H9 (cell line): Measurements from ENCODE around the gene OPTC. TPM values are rescaled to one million over a fixed set of nuclear protein-coding genes. Genes with fewer than 3 reads are reported as not detected.

Experiments
- DNase-seq: peaks from one replicate; pipeline ENCODE4 v3.0.0-alpha.2; 2017
- H2AFZ ChIP-seq: one replicate; pipeline ENCODE4 v1.6.1; 2013; ENCODE audit warnings: mild to moderate bottlenecking, low read length, control low read depth, moderate library complexity
- H2AK5ac ChIP-seq: 2 replicates; pipeline ENCODE4 v1.6.1; 2013; ENCODE audit warnings: low read length, control low read depth, mixed read lengths; ENCODE audit not compliant: insufficient read length
- H2BK120ac ChIP-seq: one replicate; pipeline ENCODE4 v1.6.1; 2013; ENCODE audit warnings: low read depth, mild to moderate bottlenecking, low read length, control low read depth, inconsistent platforms; ENCODE audit not compliant: poor library complexity, severe bottlenecking
- H2BK12ac ChIP-seq: 2 replicates; pipeline ENCODE4 v1.6.1; 2013; ENCODE audit warnings: low read length, control low read depth, mixed read lengths, low read depth; ENCODE audit not compliant: insufficient read length
- H2BK15ac ChIP-seq: 2 replicates; pipeline ENCODE4 v1.6.1; 2013; ENCODE audit warnings: low read depth, low read length, control low read depth
- H2BK20ac ChIP-seq: one replicate; pipeline ENCODE4 v1.6.1; 2013; ENCODE audit warnings: low read depth, mild to moderate bottlenecking, low read length, control low read depth, inconsistent platforms; ENCODE audit not compliant: poor library complexity, severe bottlenecking
- H2BK5ac ChIP-seq: 2 replicates; pipeline ENCODE4 v1.6.1; 2013; ENCODE audit warnings: low read length, control low read depth, mixed read lengths; ENCODE audit not compliant: insufficient read length
- H3K14ac ChIP-seq: 2 replicates; pipeline ENCODE4 v1.6.1; 2013; ENCODE audit warnings: low read length, control low read depth; ENCODE audit not compliant: insufficient read depth
- H3K18ac ChIP-seq: 2 replicates; pipeline ENCODE4 v1.6.1; 2013; ENCODE audit warnings: low read depth, mild to moderate bottlenecking, mixed read lengths, low read length, control low read depth; ENCODE audit not compliant: insufficient read length
- H3K23ac ChIP-seq: 2 replicates; pipeline ENCODE4 v1.6.1; 2013; ENCODE audit warnings: low read length, control low read depth, mixed read lengths, low read depth; ENCODE audit not compliant: insufficient read length
- H3K23me2 ChIP-seq: 2 replicates; pipeline ENCODE4 v1.6.1; 2013; ENCODE audit warnings: low read depth, mild to moderate bottlenecking, mixed read lengths, low read length, control low read depth; ENCODE audit not compliant: insufficient read length, poor library complexity, severe bottlenecking
- H3K27ac ChIP-seq: 2 replicates; pipeline ENCODE4 v1.5.1; 2013; ENCODE audit warnings: low read length, control low read depth, mixed read lengths, low read depth; ENCODE audit not compliant: insufficient read length
- H3K27me3 ChIP-seq: 2 replicates; pipeline ENCODE4 v1.6.1; 2013; ENCODE audit warnings: low read length, control low read depth, inconsistent platforms; ENCODE audit not compliant: insufficient read depth
- H3K4ac ChIP-seq: 2 replicates; pipeline ENCODE4 v1.6.1; 2013; ENCODE audit warnings: low read depth, mild to moderate bottlenecking, control low read depth, inconsistent platforms, low read length, moderate library complexity
- H3K4me1 ChIP-seq: 2 replicates; pipeline ENCODE4 v1.6.1; 2013; ENCODE audit warnings: low read length, control low read depth, inconsistent platforms; ENCODE audit not compliant: insufficient read depth
- H3K4me2 ChIP-seq: 2 replicates; pipeline ENCODE4 v1.6.1; 2013; ENCODE audit warnings: low read length, control low read depth, mixed read lengths; ENCODE audit not compliant: insufficient read length, insufficient read depth
- H3K56ac ChIP-seq: 2 replicates; pipeline ENCODE4 v1.6.1; 2013; ENCODE audit warnings: low read depth, mild to moderate bottlenecking, mixed read lengths, low read length, control low read depth; ENCODE audit not compliant: insufficient read length
- H3K79me1 ChIP-seq: 2 replicates; pipeline ENCODE4 v1.6.1; 2013; ENCODE audit warnings: low read depth, mild to moderate bottlenecking, moderate library complexity, low read length, control low read depth, inconsistent platforms; ENCODE audit not compliant: insufficient read depth, poor library complexity, severe bottlenecking
- H3K79me2 ChIP-seq: 2 replicates; pipeline ENCODE4 v1.6.1; 2013; ENCODE audit warnings: low read length, control low read depth, inconsistent platforms; ENCODE audit not compliant: insufficient read depth
- H3K9ac ChIP-seq: 2 replicates; pipeline ENCODE4 v1.6.1; 2013; ENCODE audit warnings: low read length, control low read depth, mixed read lengths; ENCODE audit not compliant: insufficient read length; ENCODE audit errors: extremely low read depth
- H3K9me3 ChIP-seq: one replicate; pipeline ENCODE4 v1.6.1; 2013; ENCODE audit warnings: low read depth, low read length, inconsistent platforms; ENCODE audit not compliant: control insufficient read depth
- H3T11ph ChIP-seq: one replicate; pipeline ENCODE4 v1.6.1; 2013; ENCODE audit warnings: mild to moderate bottlenecking, low read length, control low read depth, inconsistent platforms
- H4K20me1 ChIP-seq: one replicate; pipeline ENCODE4 v1.6.1; 2013; ENCODE audit not compliant: control insufficient read depth, insufficient read length, insufficient read depth
- H4K5ac ChIP-seq: 2 replicates; pipeline ENCODE4 v1.6.1; 2013; ENCODE audit warnings: low read depth, mild to moderate bottlenecking, mixed read lengths, low read length, control low read depth; ENCODE audit not compliant: insufficient read length
- H4K8ac ChIP-seq: replicated peaks from 2 replicates; pipeline ENCODE4 v1.6.1; 2013; ENCODE audit warnings: low read length, control low read depth, mixed read lengths, low read depth; ENCODE audit not compliant: insufficient read length
- H4K91ac ChIP-seq: 2 replicates; pipeline ENCODE4 v1.6.1; 2013; ENCODE audit warnings: low read depth, mild to moderate bottlenecking, moderate library complexity, mixed read lengths, low read length, control low read depth; ENCODE audit not compliant: insufficient read length
- H3K27ac Mint-ChIP-seq, 3 experiments: 2 replicates in 2 of 3; 3 replicates in 1 of 3; pipeline ENCODE4 v1.8.0; 2020 to 2021; ENCODE audit warnings: mixed read lengths in 3 of 3, mild to moderate bottlenecking in 1 of 3, moderate library complexity in 1 of 3
- H3K27me3 Mint-ChIP-seq: 2 replicates; pipeline ENCODE4 v1.8.0; 2021; ENCODE audit warnings: low read depth, mild to moderate bottlenecking, moderate library complexity, mixed read lengths
- H3K36me3 Mint-ChIP-seq, 3 experiments: 2 replicates in 2 of 3; 3 replicates in 1 of 3; pipeline ENCODE4 v1.8.0; 2020 to 2021; ENCODE audit warnings: low read depth in 3 of 3, mixed read lengths in 3 of 3; ENCODE audit not compliant: insufficient read depth in 1 of 3
- H3K4me1 Mint-ChIP-seq, 2 experiments: 2 replicates each; pipeline ENCODE4 v1.8.0; 2020; ENCODE audit warnings: mixed read lengths in 2 of 2
- H3K4me3 Mint-ChIP-seq, 2 experiments: 2 replicates in 1 of 2; 3 replicates in 1 of 2; pipeline ENCODE4 v1.8.0; 2020 to 2021; ENCODE audit warnings: mild to moderate bottlenecking in 2 of 2, mixed read lengths in 2 of 2, moderate library complexity in 1 of 2
- H3K9me3 Mint-ChIP-seq, 2 experiments: 2 replicates in 1 of 2; 3 replicates in 1 of 2; pipeline ENCODE4 v1.8.0; 2020; ENCODE audit warnings: mild to moderate bottlenecking in 2 of 2, mixed read lengths in 2 of 2, moderate library complexity in 1 of 2
- WGBS: extraction: QIAGEN DNeasy Blood & Tissue Kit; methylation state at CpG from one replicate; pipeline ENCODE4 v1.1.7; 2013; ENCODE audit warnings: missing lambda C conversion rate, low lambda C conversion rate, mixed read lengths; ENCODE audit not compliant: insufficient read length; ENCODE audit errors: extremely low coverage; 5-methylcytosine and 5-hydroxymethylcytosine counted together
- total RNA-seq: library from RNA; stranded (reverse); gene quantifications from 2 replicates; pipeline ENCODE4 v1.2.1, GENCODE V29; 2021
- TF ChIP-seq, protein P1 (sequence below): fragments of 200-600 bp; sonication (generic); conservative IDR thresholded peaks from 3 replicates; pipeline ENCODE4 v1.8.0; 2021; ENCODE audit warnings: antibody characterized with exemption, mild to moderate bottlenecking

Gene OPTC
- total RNA-seq, 1 experiment from 2014 or later: 1.1 TPM

DNA sequence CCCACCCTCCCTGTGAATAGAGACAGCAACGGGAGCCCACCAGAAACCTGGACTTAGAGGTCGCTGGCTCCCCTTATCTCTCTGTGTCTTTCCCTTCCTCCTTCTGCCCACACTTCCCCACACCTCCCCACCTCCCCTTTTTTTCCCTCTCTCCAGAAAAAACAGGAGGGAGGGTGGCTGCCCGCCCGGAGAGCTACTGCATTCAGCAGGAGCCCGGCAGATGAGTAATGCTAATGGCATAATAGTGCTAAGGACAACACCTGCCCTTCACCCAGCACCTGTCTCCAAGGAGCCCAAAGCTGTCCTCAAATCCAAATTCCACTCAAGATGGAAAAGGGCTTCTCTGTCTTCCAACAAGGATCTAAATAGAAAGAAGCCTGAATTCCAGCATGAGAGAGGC, 29.7 kb upstream of the OPTC start:
- H3K56ac ChIP-seq: no peak overlapping the region
- H3K4me3 Mint-ChIP-seq: no peak overlapping the region
- H3K79me1 ChIP-seq: no peaks in the 10 kb centered on the region
- no peak overlapping the region for H3K27ac ChIP-seq
- H3K4ac ChIP-seq: no peak overlapping the region
- H2BK15ac ChIP-seq: no peak overlapping the region
- no peaks in the 10 kb centered on the region for H3K36me3 Mint-ChIP-seq
- H3K23me2 ChIP-seq: no peaks in the 10 kb centered on the region
- H3K79me2 ChIP-seq: no peaks in the 10 kb centered on the region
- H2AFZ ChIP-seq: no peak overlapping the region
- H3K9me3 ChIP-seq: no peaks in the 10 kb centered on the region
- no peak overlapping the region for H2BK20ac ChIP-seq
- H2AK5ac ChIP-seq: no peak overlapping the region
- no CpG with 5 or more reads among the region's 5 CpGs for WGBS
- H3K27me3 ChIP-seq: no peaks in the 10 kb centered on the region
- H4K5ac ChIP-seq: no peak overlapping the region
- H2BK5ac ChIP-seq: no peak overlapping the region
- H3K18ac ChIP-seq: no peak overlapping the region
- DNase-seq: no peak
- H3K9me3 Mint-ChIP-seq: no peaks in the 10 kb centered on the region; a peak in 1 of 5 replicates
- no peak overlapping the region for H3K4me2 ChIP-seq
- H4K8ac ChIP-seq: no peak overlapping the region
- no peak overlapping the region for H3K14ac ChIP-seq
- no peak overlapping the region for H3K9ac ChIP-seq
- TF ChIP-seq, protein P1, sequence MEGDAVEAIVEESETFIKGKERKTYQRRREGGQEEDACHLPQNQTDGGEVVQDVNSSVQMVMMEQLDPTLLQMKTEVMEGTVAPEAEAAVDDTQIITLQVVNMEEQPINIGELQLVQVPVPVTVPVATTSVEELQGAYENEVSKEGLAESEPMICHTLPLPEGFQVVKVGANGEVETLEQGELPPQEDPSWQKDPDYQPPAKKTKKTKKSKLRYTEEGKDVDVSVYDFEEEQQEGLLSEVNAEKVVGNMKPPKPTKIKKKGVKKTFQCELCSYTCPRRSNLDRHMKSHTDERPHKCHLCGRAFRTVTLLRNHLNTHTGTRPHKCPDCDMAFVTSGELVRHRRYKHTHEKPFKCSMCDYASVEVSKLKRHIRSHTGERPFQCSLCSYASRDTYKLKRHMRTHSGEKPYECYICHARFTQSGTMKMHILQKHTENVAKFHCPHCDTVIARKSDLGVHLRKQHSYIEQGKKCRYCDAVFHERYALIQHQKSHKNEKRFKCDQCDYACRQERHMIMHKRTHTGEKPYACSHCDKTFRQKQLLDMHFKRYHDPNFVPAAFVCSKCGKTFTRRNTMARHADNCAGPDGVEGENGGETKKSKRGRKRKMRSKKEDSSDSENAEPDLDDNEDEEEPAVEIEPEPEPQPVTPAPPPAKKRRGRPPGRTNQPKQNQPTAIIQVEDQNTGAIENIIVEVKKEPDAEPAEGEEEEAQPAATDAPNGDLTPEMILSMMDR: no peak
- no peaks in the 10 kb centered on the region for H4K20me1 ChIP-seq
- H3K27ac Mint-ChIP-seq: no peak overlapping the region; a peak in 2 of 7 replicates
- H2BK12ac ChIP-seq: no peak overlapping the region
- H4K91ac ChIP-seq: no peak overlapping the region
- peaks cover 26 to 36% of the 10 kb centered on the region in 2 experiments for H3K4me1 Mint-ChIP-seq
- peaks cover 4% of the 10 kb centered on the region; the same call in 1 of the 2 replicates for H3K4me1 ChIP-seq
- H3T11ph ChIP-seq: no peak overlapping the region
- H3K27me3 Mint-ChIP-seq: peaks cover 4% of the 10 kb centered on the region
- no peak overlapping the region for H3K23ac ChIP-seq
- no peak overlapping the region for H2BK120ac ChIP-seq
